ENCODE data around the gene ARF1.

DNA sequence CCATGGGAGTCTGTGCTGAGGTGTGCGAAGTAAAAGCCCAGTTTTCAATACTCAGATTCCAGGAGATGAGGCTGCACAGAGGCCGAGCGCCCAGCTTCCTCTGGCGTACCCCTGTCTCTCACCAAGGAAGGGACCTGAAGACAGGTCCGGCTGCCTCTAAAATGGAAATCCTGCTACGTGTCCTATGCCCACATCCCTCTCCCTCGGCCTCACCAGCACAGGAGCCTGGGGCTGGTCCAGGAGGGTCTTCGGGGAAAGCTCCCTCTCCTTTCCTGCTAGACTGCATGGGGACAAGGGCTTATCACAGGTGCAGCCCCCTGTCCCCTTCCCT, 26.2 kb downstream of the ARF1 start:
- no peak for TF ChIP-seq POLR2A (IDR thresholded peaks at IDR 0.05)
- TF ChIP-seq, protein P1, sequence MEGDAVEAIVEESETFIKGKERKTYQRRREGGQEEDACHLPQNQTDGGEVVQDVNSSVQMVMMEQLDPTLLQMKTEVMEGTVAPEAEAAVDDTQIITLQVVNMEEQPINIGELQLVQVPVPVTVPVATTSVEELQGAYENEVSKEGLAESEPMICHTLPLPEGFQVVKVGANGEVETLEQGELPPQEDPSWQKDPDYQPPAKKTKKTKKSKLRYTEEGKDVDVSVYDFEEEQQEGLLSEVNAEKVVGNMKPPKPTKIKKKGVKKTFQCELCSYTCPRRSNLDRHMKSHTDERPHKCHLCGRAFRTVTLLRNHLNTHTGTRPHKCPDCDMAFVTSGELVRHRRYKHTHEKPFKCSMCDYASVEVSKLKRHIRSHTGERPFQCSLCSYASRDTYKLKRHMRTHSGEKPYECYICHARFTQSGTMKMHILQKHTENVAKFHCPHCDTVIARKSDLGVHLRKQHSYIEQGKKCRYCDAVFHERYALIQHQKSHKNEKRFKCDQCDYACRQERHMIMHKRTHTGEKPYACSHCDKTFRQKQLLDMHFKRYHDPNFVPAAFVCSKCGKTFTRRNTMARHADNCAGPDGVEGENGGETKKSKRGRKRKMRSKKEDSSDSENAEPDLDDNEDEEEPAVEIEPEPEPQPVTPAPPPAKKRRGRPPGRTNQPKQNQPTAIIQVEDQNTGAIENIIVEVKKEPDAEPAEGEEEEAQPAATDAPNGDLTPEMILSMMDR (IDR thresholded peaks at IDR 0.05), result no peak
- no peak for TF ChIP-seq POLR2AphosphoS5 (IDR thresholded peaks at IDR 0.05; ENCODE audit: insufficient read depth in 1 of 2, low read depth in 1 of 2)
